NCI-H2107 (cell line): ENCODE data around the gene IGSF3.
A peak's percentile ranks its signal among the peaks of the same experiment; 100 is the strongest.
"Not testable (repeated sequence)": the region's sequence is repeated elsewhere in the genome, so short reads cannot be mapped to it uniquely, and the experiment has no call there.

ENCODE experiments used
- DNase-seq: peaks from one replicate; lab custom pipeline; 2025; lab: John Stamatoyannopoulos, UW

Gene IGSF3

DNA sequence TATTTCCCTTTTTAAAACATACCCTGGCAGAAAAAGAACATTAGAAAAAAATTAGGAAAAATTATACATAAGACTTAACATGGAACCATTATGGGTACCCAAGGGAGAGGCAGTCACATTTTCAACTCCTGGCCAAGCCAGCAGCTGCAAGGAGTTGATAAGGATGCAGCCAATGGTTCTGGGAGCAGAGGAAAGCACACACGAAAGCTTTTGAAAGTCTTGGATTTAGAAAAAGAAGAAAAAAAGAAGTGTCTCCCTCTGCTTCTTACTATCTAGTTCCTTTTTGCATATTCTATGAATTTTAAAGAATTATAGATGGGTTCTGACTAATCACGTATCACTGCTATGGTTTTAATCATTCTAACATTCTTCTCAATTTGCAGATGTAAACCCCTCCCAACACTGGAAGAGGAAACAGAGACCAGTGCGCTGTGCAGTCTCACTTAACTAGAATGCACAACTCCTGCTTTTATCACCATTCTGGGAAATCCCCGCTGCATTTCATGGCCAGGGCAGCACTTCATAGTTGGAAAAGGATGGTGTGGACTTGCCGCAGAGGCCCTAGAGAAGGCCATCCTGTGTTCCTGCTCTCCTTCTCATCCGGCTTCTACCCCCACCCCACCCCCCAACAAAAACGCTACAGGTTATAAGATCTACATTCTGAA, 94.0 kb downstream of the IGSF3 start:
- DNase-seq: no peak

DNA sequence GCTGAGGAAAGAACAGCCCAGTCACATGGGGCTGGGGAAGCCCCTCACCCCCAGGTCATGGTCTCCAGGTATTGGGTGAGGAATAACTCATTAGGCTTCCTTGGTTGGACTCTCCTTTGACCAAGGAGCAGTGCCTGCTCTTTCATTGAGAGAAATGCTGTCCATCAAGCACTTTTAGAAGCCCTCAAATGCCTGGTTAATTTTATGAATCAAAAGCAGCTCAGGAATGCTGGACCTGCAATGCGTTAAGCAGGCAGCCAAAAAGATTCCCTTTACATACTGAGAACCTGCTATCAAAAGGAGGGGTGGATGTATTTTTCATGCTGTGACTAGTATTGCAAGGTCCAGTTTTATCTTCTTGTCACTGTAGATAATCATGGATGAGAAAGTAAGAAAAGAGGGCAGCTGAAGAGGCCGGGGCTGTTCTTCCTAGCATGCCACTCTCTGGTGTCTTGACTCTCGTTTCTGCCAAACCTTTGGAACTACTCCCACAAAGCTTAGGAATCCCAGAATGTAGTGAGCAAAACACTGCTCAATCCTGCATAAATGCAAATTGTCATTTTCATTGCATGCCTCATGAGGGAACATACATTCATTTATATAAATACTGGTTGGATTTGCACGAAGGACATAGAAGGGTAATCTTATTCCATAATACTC, 94.6 kb downstream of the IGSF3 start:
- no peak for DNase-seq

DNA sequence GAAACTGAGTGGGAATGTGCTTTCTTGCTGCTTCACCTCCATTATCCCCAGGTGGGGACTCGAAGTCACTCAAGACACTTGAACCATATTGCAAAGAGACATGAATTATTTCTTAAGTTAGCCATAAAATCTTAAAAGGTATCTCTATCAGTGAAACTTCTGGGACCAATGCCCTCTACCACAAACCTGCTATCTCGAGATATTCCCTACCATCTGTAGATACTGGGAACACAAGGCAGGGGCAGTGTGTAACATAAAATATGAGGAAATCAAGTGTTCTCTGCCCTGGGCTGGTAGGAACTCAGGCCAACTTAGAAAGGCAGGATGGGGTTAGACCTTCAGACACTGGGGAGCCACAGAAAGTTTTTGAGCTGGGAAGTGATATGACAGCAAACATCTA, 95.4 kb downstream of the IGSF3 start:
- no peak for DNase-seq

DNA sequence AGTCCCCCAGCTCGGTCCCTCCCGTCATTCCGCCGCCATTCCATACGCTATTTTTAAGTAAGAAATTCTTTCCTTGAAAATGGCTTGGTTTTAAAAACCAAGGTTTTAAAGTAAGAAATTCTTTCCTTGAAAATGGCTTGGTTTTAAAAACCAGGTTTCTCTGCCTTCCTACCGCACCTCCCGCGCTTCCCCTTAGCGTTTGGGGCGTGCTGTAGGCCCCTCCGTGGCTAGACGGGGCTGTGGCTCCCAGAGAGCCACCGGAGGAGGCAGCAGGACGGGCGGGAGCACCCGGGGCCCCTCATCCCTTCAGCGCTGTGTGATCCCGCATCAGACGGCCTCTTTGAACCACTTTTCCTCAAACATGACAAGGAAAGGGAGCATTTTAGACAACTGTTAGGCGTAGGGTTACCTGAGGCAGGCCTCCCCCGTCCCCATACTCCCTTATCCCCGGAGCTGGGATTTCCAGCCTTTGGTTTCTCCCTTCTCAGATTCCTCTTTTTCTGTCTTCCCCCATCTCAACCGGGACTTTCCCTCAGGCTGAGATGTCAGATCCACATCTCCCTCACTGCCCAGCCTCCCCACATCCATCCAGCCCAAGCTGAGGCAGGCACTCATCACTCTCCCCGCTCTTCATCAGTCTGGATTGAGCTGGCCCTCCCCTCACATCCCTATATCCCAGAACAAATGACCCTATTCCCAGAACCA, 96.2 kb downstream of the IGSF3 start:
- no peak for DNase-seq

DNA sequence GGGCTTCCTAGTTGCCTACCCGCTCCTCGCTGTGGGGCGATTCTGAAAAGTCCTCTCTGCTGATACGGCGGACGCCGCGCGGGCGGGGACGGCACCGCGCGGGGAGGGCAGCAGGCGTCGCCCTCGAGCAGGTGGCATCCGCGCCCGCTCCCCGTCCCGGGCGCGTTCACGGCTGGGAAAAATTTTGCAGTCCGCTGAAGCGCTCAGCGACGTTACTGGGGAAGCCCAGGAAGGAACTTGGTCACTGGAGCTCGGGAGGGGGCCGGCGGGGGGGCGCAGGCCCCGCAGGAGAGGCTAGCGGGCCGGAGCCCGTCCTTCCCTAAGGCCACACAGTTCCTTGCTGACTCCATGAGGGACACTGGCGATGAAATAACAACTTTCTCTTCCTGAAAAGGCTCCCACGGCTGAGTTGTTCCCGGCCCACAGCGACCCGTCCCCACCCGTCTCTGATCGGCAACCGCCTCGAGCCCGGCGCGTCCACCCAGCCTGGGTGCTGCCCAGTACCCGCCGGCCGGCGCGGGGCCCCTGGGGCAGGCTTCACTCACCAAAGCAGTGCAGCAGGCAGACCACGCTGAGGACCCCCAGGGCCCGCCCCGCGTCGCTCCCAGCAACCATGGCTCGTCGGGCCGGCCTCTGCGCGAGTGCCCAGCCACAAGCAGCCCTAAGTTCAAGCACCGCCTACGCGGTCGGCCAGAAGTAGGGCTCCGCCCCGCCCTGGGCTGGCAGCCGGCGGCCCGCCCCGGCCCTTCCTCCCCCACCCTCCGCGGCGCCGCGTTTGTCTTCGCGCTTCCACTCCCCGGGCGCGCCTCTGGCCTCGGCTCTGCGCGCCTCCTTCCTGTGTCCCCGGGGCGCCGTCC, 96.9 kb downstream of the IGSF3 start, which contains the start of gene CD58:
Gene CD58 (minus strand): TSS at position 669 of the 857 bp plus-strand sequence. CDS start 54 bp downstream, at position 615.
- peak; percentile 66 for DNase-seq

DNA sequence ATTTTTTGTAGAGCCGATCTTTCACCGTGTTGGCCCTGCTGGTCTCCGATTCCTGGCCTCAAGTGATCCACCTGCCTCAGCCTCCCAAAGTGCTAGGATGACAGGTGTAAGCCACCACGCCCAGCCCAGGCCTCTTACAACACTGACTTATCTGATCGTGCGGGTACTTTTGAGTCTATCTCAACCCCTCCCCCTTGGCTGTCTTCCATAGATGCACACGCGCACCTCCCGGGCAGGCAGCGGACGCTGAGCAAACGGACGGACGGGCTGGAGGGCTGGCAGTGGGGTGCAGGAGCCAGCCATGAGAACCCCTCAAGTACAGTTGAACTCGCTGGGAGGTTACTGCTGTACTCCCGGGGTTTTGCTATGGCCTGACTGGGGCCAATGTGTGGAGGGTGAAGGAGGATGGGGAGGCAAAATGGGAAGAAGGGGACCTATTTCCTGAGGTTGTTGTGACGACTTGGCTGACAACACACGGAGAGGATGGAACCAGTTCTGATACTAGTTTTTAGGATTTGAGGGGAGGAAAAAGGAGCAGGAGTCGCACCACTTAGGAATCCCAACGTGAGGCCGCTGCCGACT, 97.7 kb downstream of the IGSF3 start:
- no peak for DNase-seq

DNA sequence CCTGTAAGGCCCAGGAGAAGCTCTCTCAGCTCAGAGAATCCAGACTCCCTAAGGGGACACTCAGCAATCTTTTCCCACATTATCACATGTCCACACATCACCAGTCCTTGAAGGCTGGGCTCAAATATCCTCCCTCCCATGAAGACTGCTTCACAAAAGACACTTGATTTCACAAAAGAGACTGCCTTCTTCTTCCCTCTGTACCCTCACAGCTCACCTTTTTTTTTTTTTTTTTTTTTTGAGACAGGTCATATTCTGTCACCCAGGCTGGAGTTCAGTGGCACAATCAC, 98.2 kb downstream of the IGSF3 start:
- DNase-seq: no peak

DNA sequence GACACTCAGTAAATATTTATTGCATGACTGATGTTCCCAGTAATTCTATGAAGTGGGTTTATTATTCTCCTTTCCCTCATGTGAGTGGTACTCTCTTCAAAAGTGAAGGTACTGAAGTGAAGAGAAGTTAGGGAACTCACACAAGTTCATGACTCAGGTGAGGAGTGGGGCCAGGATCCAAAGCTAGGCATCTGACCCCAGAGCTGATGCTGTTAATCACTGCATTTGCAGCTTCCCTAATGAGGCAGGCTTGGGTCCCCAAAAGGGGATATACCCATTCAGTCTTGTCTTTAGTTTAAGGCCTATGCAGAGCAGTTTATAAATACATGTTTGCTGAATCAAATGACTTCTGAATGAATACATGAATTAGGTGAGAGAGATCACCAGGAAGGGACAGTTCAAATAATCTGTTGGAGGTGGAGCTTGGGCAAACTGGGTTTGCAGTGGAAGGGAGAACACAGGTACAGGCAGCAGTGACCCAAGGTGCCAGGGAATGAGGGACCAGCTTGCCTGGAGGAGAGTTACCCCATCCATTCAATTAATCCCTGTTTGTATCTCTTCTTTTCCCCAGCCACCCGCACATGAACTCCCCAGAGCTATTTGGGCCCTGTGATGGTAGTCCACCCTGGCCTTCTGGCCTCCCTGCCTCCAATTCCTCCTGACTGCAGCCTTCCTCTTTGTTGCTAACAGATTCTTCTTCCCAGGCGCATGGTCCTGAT, 98.7 kb downstream of the IGSF3 start:
- DNase-seq: no peak

DNA sequence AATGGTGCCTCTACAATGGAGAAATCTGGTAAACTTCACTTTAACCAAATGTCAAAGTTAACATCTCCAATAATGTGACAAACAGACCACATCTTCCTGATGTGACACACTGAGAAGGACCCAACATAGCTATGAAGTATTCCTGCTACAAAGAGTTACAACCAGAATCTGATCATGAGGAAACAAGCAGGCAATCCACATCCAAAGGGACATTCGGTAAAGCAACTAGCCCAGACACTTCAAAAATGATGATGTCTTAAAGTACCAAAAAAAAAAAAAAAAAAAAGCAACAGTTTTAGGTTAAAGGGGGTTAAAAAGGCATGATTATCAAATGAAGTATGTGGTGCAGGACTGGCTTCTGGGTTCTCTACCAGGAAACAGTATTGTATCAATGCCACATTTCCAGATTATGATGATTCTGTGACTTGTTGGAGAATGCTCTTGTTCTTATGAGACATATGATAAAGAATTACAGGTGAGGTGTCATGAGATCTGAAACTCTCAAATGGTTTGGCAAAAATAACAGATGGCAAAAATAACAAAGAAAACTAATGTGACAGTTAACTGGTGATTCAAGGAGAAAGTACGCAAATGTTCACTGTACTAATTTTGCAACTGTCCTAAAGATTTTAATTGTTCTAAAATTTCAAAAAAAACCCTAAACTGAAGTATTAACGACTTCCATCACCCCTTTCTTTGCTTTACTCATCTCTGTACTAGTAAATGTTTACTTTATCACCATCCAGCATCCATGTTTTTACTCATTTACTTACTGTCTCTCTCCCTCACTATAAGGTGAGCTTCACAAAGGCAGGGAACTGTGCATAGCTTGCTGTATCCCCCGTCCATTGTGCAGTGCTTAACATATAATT, 99.5 kb downstream of the IGSF3 start:
- DNase-seq: no peak

DNA sequence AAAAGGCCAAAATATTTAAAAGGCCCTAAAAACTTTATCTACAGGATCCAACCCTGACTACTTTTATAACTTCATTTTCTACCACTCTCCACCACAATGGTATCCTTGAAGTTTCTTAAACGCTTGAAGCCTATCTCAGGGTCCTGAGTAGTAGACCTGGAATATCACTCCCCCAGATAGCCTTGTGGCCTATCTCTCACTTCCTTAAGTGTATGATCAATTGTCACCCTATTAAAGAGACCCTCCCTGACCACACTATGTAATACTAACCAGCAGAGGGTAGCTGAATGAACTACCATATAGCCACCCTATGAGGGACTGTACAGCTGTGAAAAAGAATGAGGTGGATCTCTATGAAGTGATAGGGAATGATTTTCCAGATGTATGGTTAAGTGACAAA, 102.3 kb downstream of the IGSF3 start:
- DNase-seq: no peak

DNA sequence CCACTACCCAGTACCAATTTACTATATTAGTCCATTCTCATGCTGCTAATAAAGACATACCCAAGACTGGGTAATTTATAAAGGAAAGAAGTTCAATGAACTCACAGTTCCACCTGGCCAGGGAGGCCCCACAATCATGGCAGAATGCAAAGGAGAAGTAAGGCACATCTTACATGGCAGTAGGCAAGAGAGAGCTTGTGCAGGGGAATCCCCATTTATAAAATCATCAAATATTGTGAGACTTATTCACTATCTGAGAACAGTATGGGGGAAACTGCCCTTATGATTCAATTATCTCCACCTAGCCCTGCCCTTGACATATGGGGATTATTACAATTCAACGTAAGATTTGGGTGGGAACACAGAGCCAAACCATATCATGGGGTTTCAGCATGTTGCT, 103.1 kb downstream of the IGSF3 start:
- no peak for DNase-seq

DNA sequence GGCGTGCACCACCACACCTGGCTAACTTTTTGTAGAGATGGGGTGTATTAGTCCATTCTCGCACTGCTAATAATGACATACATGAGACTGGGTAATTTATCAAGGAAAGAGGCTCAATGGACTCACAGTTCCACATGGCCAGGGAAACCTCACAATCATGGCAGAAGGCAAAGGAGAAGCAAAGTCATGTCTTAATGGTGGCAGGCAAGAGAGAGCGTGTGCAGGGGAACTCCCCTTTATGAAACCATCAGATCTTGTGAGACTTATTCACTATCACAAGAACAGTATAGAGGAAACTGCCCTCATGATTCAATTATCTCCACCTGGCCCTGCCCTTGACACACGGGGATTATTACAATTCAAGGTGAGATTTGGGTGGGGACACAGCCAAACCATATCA, 105.1 kb downstream of the IGSF3 start:
- not testable (repeated sequence) for DNase-seq

DNA sequence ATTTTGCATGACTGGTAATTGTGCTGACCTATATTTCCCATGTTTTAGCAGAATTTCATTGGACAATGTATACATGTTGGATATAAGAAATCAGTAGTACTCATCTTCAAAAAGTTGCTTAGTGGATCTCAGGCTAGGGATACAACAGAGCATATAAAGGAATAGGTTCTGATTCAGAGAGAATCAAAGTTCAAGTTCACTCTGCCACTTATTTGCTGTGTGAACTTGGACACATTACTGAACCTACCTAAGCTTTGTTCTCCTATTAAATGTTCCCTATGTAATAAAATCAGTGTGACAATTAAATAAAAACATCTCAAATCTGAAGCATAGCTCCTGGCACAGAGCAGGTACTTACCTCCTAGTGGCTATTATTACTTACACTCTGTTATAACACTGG, 106.0 kb downstream of the IGSF3 start:
- no peak for DNase-seq

DNA sequence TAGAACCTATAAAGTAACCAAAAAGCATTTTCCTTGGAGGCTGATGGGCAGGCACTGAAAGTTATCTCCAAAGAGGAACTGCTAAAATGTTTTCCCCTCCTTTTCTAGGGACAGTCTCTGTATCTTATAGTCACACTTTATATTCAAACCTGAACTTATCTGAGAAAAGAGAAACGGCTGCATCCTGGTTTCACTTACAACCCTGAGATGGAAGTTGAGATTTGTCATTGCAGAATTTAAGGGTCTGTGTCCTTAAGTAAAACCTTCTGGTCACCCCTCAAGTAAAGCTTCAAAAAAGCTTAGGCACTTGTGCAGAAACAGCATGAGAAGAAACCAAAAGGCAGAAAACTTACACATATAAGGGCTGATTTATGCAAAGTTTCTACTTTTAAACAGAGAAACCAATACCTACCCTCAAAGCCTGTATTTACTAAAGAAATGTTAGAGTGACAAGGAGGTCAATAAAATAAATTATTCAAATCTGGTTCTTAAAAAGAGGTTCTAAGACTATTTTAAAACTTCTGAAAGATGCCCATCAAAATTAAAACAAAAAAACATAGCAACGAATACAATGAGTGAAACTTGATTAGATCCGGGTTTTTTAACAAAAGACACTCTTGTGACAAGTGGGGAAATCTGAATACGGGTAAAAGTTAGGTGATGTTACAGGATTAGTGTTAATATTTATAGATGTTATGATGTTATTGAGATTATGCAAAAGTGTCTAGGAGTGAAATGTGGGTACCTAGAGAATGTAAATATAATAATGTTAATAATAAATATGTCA, 106.6 kb downstream of the IGSF3 start:
- no peak for DNase-seq

DNA sequence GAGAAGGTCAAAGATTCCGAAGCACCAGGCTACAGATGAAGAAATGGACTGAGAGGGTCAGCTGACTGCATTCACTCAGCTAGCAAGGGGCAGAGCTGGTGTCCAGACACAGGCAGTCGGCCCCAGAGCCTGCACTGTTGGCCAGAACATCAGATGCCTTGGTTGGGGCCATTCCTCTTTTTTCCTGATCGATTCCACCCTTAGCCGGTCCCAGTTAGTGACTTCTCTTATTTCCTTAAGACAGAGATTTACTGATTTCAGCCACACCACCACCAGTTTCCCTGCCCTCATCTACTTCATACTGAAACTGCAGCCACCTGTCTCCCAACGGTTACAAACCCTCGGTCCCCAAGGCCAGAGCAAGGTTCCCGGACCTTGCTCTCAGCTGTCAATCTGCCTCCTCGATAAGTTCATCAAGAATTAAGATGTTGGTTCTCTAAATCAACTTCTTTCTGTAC, 108.2 kb downstream of the IGSF3 start:
- DNase-seq: no peak

DNA sequence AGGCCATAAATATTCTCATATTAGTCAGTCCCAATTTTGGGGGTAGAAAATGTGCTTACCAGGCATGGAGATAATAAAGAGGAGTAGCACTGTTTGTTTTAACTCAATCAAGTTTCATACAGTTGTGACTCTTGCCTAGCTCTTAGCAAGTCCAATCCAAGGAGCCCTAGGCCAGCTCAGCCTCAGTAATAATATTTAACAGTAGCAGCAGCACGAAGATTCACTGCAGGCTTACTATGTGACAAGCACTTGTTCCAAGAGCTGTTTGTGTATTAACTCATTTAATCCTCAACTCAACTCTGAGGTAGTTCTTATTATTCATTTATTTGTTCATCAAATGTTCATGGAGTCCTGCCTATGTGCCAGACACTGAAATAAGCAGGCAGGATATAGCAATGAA, 109.0 kb downstream of the IGSF3 start:
- DNase-seq: no peak

DNA sequence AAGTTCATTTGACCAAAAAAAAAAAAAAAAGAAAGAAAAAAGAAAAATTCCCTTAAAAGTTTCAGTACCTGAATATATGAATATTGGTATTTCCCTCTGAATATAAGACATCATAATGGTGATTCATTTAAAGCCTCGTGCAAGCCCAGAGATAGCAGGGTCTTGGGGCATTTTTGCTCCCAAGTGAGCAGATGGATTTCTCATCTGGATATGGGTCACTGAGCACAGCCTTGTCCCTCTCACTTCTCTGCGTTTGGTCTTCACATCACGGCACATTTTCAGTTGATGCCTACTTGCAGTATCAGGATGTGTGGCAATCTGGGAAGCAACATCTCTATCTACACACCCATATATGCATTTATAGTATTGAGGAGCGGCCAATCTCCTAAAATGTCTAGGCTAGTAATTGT, 109.4 kb downstream of the IGSF3 start:
- DNase-seq: no peak

DNA sequence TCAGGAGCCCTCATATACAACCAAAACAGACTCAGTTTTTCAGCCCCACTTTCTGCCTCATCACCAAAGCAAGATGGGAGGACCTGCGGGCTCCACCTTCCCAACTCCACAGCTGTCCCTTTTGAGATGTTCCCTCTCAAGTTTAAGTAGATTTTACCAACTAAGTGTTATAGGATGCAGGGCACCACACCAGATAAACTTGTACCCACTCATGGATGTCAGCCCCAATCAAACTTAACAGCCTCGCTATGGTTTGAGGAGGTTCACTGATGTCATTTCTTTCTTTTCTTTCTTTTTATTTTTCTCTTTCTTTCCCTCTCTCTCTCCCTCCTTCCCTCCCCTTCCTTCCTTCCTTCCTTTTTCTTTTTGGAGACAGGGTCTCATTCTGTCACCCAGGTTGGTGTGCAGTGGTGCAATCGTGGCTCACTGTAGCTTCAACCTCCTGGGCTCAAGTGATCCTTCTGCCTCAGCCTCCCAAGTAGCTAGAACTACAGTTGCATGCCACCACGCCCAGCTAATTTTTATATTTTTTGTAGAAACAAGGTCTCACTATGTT, 110.1 kb downstream of the IGSF3 start:
- DNase-seq: no peak

DNA sequence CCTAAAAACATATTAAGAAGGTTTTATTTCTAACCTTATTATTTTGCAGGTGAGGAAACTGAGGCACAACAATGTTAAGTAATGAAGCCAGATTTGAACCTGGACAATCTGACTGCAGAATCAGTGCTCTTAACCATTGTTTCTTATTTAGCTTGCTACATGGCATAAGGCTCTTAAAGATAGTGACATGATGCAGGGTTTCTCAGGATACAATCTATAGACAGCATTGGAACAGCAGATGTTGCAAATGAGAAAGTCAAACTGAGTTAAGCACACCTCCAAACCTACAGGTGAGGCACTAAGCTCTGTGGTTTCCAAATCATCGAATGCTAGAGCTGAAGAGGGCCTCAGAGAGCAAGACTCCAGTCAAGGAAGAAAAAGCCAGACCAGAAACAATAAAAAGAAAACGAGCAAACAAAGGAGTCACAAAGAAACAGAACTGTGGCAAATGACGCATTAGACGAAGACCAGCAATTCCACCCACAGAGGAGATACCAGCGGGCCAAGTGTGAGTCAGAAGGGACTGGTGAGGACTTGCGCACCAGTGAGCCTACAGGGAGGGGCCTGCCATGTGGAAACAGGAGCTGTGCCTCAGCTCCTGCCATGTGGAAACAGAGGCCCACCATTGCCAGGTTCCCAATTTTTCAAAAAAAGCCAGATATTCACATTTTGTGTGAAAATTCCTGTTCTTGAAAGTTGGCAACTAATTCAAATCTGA, 111.1 kb downstream of the IGSF3 start:
- DNase-seq: no peak
